ENCODE measurements around the gene ARX. TPM values are rescaled to one million over a fixed set of nuclear protein-coding genes. Genes with fewer than 3 reads are reported as not detected.

The ARX gene
- total RNA-seq, result not detected in 2 replicates

GRCh38 chrX:25015486-25016360 lies at the start of gene ARX:
Gene ARX, minus strand, starts transcription at chrX:25015965. Its CDS starts 228 bp downstream, at chrX:25015737.

Data from aortic smooth muscle cell (primary cell).